SU-DHL-6 (cell line): ENCODE measurements around the gene MRPS6.

Source experiments
- CTCF ChIP-seq: fragments of 200-600 bp; sonication (generic); IDR thresholded peaks from one replicate; pipeline ENCODE4 v1.5.1; 2017; ENCODE audit warnings: antibody characterized with exemption, mild to moderate bottlenecking, low read length, moderate library complexity; ENCODE audit not compliant: insufficient read depth, poor library complexity, severe bottlenecking
- EZH2phosphoT487 ChIP-seq: fragments of 200-600 bp; sonication (generic), shearing (Covaris generic); conservative IDR thresholded peaks from 2 replicates; pipeline ENCODE4 v1.6.1; 2018; ENCODE audit warnings: mild to moderate bottlenecking, antibody characterized with exemption, low read length, moderate library complexity, mixed read lengths

DNA sequence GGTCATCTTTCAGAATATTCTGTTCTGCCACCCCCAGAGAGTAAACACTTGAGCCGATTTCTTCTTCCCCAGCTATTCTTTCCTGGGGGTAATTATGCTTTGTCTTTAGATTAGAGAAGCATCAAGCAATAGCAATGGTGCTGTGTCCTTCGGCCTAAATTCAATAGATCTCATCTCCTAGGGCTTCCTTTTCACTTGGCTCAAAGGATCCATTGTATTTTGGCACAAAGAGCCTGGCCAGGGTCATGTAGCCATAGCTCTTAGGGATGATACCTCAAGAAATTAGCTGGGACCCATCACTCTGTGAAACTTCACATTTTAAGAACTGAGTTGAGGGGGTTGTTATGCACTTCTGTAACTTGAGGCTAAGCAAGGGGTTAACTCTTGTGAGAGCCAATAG lies 27.0 kb downstream of the MRPS6 start:
- no peak for TF ChIP-seq CTCF
- no peak for TF ChIP-seq EZH2phosphoT487
